ENCODE results near the gene CCNQ. TPM values are rescaled to one million over a fixed set of nuclear protein-coding genes. Genes with fewer than 3 reads are reported as not detected.

CCNQ gene
- total RNA-seq, 1 donor from 2014 or later, result 17.3 TPM

DNA sequence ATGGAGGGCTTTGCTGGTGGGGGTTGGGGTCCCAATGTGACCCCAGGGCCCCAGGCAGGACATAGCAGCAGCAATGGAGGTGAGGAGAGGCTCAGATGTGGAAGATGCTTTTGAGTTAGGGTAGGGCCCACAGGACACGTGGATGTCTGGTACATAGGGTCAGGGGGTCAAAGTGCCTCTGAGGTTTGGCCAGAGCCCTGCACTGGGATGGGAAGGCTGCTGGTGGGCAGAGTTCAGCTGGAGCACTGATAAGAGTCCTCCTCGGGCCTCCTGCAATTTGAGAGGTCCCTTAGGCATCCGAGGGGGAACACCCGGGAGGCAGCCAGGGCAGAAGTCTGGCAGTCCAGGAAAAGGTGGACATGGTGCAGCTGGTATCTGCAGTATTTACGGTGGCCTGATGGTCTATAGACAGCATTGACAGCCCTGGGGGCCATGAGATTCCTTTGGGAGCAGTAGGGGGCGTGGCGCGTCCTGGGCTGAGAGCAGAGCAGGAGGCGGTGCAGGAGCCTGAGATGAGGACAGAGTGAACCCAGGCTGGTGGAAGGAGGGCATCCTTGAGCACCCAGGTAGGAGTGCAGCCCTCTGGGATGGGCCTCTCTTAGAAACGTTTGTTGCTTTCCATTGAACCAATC lies 22.6 kb downstream of the CCNQ start:
- no peak for DNase-seq

- no peak for DNase-seq
Measured at GRCh38 chrX:153573984-153574383, 25.0 kb downstream of the CCNQ start.

DNA sequence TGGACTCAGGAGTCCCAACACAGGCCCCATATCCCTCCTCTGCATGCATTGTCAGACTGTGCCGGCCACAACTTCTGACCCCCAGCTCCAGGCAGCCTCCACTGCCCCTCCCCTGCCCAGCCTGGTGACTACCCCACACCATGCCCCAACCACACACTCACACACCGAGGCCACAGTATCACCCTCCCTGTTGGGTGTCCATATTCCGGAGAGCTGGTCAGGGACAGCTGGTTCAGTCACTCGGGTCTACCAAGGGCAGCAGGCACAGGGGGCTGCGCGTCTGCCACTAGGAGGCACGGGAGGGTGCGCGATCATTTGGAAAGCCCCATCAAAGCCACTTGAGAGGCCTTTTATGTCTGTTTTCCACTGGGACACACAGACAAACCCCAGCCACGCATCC lies 26.3 kb downstream of the CCNQ start:
- no peak for DNase-seq

- no peak for DNase-seq
Measured at GRCh38 chrX:153571534-153571908, 27.4 kb downstream of the CCNQ start.

- DNase-seq, result no peak
Measured at GRCh38 chrX:153569475-153569874, 29.5 kb downstream of the CCNQ start.

GRCh38 chrX:153568451-153569011 lies 30.4 kb downstream of the CCNQ start:
- no peak for DNase-seq

DNA sequence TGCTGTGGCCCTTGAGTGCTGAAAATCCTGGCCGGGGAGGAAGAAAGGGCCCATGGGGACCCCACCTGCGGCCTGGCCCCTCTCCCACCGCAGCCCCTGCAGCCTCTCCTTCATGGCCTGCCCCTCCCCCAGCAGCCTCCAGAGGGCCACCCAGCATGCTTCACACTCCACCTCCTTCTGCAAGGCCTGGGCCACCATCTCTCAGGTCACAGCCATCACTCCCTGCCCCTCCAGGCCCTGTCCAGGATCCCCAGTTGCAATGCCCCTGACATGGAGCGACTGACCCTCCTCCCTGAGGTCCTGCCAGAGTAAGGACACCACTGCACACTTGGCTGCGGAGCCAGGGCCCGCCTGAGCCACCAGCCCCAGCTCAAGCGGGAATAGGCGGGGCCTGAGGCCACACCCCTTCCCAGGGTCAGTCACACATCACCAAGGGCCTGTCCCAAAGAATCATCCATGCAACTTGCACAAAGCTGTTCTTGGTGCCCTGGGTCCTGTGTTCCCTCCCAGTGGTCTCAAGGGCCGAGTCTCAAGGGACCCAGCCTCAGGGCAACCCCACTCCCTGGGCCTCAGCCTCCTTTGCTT lies 32.9 kb downstream of the CCNQ start:
- no peak for DNase-seq

DNA sequence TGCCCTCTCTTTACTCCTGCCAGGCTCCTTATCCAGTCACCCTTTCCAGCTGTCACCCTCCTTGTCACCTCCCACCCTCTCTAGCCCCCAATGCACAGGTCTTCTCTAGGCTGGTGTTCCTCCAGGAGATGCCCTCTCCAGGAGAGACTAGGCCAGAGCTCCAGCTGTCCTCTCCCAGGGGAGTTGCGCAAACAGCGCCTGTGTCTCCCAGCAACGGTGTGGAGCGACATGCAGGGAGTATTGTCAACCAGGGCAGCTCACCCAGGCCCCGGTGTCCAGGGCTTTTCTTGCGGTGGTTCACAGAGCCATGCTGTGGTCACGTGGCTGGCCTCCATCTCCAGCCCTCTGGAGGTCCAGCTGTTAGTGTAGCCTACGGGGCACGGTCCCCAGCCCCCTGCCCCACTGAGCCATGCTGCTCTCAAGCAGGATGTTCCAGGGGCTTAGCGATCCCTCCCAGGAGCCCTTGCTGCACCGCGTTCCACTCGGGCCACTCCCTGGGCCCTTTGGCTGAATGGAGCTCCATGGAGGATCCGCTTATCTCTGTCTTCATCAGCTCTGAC lies 34.8 kb downstream of the CCNQ start:
- no peak for DNase-seq

GRCh38 chrX:153562546-153562945 lies 36.4 kb downstream of the CCNQ start:
- DNase-seq, result no peak

DNA sequence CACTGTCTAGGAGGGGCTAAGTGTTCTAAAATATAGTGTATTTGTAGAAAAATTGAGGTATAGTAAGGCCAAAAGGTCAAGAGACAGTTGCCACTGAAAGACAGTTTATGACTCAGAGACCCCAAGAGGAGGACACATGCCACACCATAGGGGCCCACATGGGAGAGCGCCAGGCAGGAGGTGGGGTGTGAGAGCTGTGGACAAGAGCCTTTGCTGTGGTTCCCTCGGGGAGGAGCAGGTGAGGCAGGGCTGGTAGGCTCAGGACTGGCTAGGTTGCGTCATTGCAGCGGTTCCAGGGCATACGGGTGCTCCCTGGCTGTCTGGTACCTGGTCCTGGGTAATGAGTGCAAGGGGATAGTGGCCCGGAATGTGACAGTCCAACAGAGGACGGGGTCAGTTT lies 37.6 kb downstream of the CCNQ start:
- no peak for DNase-seq

DNA sequence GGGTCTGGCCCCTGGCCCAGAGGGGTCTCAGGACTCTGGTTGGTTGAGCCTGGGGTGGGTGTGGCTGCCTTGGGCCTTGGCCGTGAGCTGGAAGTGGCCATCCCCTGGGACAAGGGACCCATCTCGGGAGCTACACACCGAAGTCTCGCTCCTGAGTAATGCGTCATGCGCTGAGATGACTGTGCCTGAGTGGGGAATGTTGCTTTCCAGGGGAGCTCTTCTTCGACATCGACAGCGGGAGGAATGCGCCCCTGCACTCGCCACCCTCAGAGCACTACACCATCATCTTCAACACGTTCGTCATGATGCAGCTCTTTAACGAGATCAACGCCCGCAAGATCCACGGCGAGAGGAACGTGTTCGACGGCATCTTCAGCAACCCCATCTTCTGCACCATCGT lies 38.5 kb downstream of the CCNQ start:
- no peak for DNase-seq

GRCh38 chrX:153560000-153560399 lies 38.9 kb downstream of the CCNQ start:
- no peak for DNase-seq

DNA sequence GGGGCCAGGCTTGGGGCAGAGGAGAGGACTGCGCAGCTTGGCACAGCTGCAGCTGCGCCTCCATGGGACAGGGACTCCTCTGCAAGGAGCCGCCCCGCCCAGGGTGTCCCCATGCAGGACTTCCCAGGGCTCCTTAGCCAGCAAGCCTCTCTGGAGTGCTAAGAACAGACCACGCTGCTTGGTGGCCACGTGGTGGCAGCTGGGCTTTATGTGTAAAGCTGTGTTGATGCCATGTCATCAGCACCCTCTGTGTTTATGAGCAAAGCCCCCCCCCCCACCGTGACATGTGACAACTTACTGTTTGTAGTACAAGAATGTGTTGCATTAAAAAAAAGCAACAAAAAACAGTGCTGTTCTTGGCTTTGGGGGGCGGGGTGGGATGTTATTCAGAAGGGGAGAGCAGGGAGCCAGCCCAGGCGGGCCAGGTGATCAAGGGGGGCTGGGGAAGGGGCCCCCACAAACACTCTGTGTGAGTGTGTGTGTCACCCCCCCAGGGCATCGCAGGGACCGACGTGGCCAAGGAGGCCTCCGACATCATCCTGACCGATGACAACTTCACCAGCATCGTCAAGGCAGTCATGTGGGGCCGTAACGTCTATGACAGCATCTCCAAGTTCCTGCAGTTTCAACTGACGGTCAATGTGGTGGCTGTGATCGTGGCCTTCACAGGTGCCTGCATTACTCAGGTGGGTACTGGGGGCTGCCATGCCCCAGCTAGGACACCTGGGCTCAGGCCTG lies 41.2 kb downstream of the CCNQ start:
- no peak for DNase-seq

- DNase-seq, result no peak
Measured at GRCh38 chrX:153556767-153557166, 42.2 kb downstream of the CCNQ start.

- DNase-seq, result peak; percentile 76
Measured at GRCh38 chrX:153554519-153555167, 44.3 kb downstream of the CCNQ start.

DNA sequence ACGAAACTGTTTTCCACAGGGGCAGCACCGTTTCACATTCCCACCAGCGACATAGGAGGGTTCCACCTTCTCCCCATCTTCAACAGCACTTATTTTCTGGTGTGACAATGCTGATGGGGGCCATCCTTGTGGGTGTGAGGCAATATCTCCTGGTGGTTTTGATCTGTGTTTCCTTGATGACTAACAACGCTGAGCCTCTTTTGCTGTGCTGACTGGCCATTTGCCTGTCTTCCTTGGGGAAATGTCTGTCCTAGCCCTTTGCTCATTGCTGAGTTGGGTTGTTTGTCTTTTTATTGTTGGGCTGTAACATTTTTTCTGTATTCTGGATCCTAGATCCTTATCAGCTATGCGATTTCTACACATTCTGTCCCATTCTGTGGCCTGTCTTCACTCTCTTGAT lies 47.8 kb downstream of the CCNQ start:
- DNase-seq, result no peak

- no peak for DNase-seq
Measured at GRCh38 chrX:153549807-153550206, 49.1 kb downstream of the CCNQ start.

- no peak for DNase-seq
Measured at GRCh38 chrX:153549231-153549630, 49.7 kb downstream of the CCNQ start.

DNA sequence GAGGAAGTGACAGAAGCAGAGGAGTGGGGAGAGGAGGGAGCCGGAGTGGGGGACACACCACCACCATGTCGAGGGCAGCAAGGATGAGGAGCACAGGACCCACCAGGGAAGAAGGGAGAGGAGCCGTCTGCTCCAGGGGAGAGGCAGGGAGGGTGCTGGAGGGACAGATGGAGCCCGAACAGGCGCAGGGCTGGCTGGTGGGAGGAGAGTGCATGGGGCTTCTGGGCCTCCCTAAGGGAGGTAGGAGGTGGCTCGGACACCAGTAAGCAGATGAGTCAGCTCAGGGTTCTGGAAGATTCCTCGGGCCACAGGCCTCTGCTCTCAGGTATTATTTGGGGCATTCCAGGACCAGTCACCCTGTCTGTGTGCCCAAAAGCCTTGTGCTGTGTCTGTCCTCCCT lies 51.7 kb downstream of the CCNQ start:
- DNase-seq, result no peak

DNA sequence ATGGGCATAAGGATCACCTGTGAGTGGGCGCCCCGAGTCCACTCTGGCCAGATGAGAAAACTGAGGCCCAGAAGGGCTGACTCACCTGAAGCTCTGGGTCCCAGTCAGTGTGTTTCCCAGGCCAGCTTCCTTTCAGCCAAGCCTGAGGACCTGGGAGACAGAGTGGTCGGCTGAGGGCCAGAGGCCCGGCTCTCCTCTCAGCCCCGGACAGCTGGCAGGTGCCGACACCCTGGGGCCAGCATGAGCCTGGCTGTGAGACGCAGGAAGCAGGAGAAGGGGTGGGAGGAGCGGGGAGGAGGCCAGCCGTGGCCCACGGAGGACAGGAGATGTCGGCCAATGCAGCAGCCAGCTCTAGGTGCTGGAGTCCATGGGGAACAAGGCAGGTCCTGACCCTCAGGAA lies 52.6 kb downstream of the CCNQ start:
- no peak for DNase-seq

- DNase-seq, result no peak
Measured at GRCh38 chrX:153544727-153545126, 54.2 kb downstream of the CCNQ start.

- no peak for DNase-seq
Measured at GRCh38 chrX:153539979-153540358, 59.0 kb downstream of the CCNQ start.

Data from occipital lobe (tissue), 2 donors.